Activated T-cell treated with anti-CD3 and anti-CD28 coated beads for 1 hour (primary cell): ENCODE data around the gene AADACL3.
"Not testable (repeated sequence)": the region's sequence is repeated elsewhere in the genome, so short reads cannot be mapped to it uniquely, and the experiment has no call there.

Experiments
- DNase-seq: peaks from one replicate; pipeline ENCODE4 v3.0.0-alpha.2; 2020; ENCODE audit warnings: low read depth

The AADACL3 gene

GRCh38 chr1:12714710-12715475 lies 1.0 kb upstream of the AADACL3 start:
- DNase-seq, result no peak

- DNase-seq, result no peak
Observed at GRCh38 chr1:12717301-12717838, 1.5 kb downstream of the AADACL3 start.

GRCh38 chr1:12722626-12723025 lies 6.7 kb downstream of the AADACL3 start:
- DNase-seq, result no peak

GRCh38 chr1:12728391-12728790 lies 12.5 kb downstream of the AADACL3 start:
- DNase-seq, result no peak

- DNase-seq, result no peak
Observed at GRCh38 chr1:12730156-12730555, 14.2 kb downstream of the AADACL3 start.

GRCh38 chr1:12731084-12731483 lies 15.2 kb downstream of the AADACL3 start:
- not testable (repeated sequence) for DNase-seq

GRCh38 chr1:12734651-12735050 lies 18.7 kb downstream of the AADACL3 start:
- DNase-seq, result no peak

- DNase-seq, result no peak
Observed at GRCh38 chr1:12738934-12739333, 23.0 kb downstream of the AADACL3 start.

- no peak for DNase-seq
Observed at GRCh38 chr1:12739613-12740012, 23.7 kb downstream of the AADACL3 start.

GRCh38 chr1:12741946-12742345 lies 26.0 kb downstream of the AADACL3 start:
- DNase-seq, result no peak

- DNase-seq, result no peak
Observed at GRCh38 chr1:12745126-12745991, 29.4 kb downstream of the AADACL3 start.

GRCh38 chr1:12745992-12746323 lies 30.0 kb downstream of the AADACL3 start, which contains the start of gene CFAP107:
CFAP107 (plus strand) TSS chr1:12746200; CDS start chr1:12746431, 231 bp downstream.
- DNase-seq, result no peak

GRCh38 chr1:12748778-12749355 lies 33.0 kb downstream of the AADACL3 start:
- no peak for DNase-seq

GRCh38 chr1:12754738-12755137 lies 38.8 kb downstream of the AADACL3 start:
- no peak for DNase-seq

GRCh38 chr1:12756273-12756672 lies 40.4 kb downstream of the AADACL3 start:
- DNase-seq, result no peak

GRCh38 chr1:12756768-12757413 lies 41.0 kb downstream of the AADACL3 start:
- DNase-seq, result no peak

GRCh38 chr1:12757836-12758235 lies 41.9 kb downstream of the AADACL3 start:
- DNase-seq, result no peak

GRCh38 chr1:12760256-12760795 lies 44.4 kb downstream of the AADACL3 start:
- DNase-seq, result no peak

GRCh38 chr1:12761781-12762180 lies 45.9 kb downstream of the AADACL3 start:
- no peak for DNase-seq

- no peak for DNase-seq
Observed at GRCh38 chr1:12762766-12763165, 46.9 kb downstream of the AADACL3 start.

GRCh38 chr1:12763479-12763878 lies 47.6 kb downstream of the AADACL3 start:
- DNase-seq, result no peak

GRCh38 chr1:12764016-12764415 lies 48.1 kb downstream of the AADACL3 start:
- no peak for DNase-seq
